NT2/D1 (cell line): ENCODE results near the gene TSEN2.
"Not testable (repeated sequence)": the region's sequence is repeated elsewhere in the genome, so short reads cannot be mapped to it uniquely, and the experiment has no call there.

Source experiments
- DNase-seq: peaks from one replicate; pipeline ENCODE4 v3.0.0-alpha.2; 2011; ENCODE audit warnings: low read depth, low spot score
- H3K27me3 ChIP-seq: 2 replicates; pipeline ENCODE4 v1.6.0; 2011; ENCODE audit warnings: mild to moderate bottlenecking; ENCODE audit not compliant: insufficient read length, insufficient read depth
- H3K36me3 ChIP-seq: 2 replicates; pipeline ENCODE4 v1.6.1; 2011; ENCODE audit warnings: mild to moderate bottlenecking, low read length, mixed read lengths; ENCODE audit not compliant: insufficient read depth, insufficient read length
- H3K4me1 ChIP-seq: 2 replicates; pipeline ENCODE4 v1.5.1; 2011; ENCODE audit not compliant: insufficient read depth, insufficient read length
- H3K4me3 ChIP-seq: 2 replicates; pipeline ENCODE4 v1.5.1; 2011; ENCODE audit warnings: low read depth; ENCODE audit not compliant: insufficient read length
- H3K9ac ChIP-seq: 2 replicates; pipeline ENCODE4 v1.6.0; 2011; ENCODE audit warnings: low read depth; ENCODE audit not compliant: insufficient read length
- H3K9me3 ChIP-seq: 2 replicates; pipeline ENCODE4 v1.5.1; 2011; ENCODE audit warnings: mild to moderate bottlenecking, low read length; ENCODE audit not compliant: insufficient read depth
- SUZ12 ChIP-seq: IDR thresholded peaks from 2 replicates; pipeline ENCODE4 v1.6.1; 2011; ENCODE audit not compliant: insufficient read length, insufficient read depth; ENCODE audit errors: extremely low read depth
- YY1 ChIP-seq: IDR thresholded peaks from 2 replicates; pipeline ENCODE4 v1.6.1; 2011; ENCODE audit not compliant: insufficient read length, insufficient read depth
- ZNF274 ChIP-seq: IDR thresholded peaks from 2 replicates; pipeline ENCODE4 v1.6.1; 2011; ENCODE audit warnings: mild to moderate bottlenecking, low read depth, low read length

Gene TSEN2

DNA sequence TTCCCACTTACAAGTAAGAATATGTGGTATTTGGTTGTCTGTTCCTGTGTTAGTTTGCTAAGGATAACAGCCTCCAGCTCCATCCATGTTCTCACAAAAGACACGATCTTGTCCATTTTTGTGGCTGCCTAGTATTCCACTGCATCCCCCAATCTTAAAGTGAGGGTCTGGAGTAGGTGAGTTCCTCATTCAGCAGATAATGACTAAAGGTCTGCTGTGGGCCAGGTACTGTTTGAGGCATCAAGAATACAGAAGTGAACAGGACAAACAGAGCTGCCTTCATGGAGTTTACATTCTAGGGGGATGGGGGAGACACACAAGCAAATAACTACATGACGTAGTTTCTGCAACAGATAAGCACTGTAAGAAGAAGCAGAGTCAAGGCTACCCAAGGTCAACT is 36.7 kb downstream of the TSEN2 start:
- DNase-seq: no peak
- H3K4me3 ChIP-seq: no peak overlapping the region
- TF ChIP-seq SUZ12: no peak
- TF ChIP-seq YY1: no peak
- no peak for TF ChIP-seq ZNF274
- no peak overlapping the region for H3K9ac ChIP-seq
- no peaks in the 10 kb centered on the region for H3K27me3 ChIP-seq
- peaks cover 40% of the 10 kb centered on the region for H3K36me3 ChIP-seq
- H3K9me3 ChIP-seq: no peaks in the 10 kb centered on the region
- H3K4me1 ChIP-seq: no peaks in the 10 kb centered on the region

DNA sequence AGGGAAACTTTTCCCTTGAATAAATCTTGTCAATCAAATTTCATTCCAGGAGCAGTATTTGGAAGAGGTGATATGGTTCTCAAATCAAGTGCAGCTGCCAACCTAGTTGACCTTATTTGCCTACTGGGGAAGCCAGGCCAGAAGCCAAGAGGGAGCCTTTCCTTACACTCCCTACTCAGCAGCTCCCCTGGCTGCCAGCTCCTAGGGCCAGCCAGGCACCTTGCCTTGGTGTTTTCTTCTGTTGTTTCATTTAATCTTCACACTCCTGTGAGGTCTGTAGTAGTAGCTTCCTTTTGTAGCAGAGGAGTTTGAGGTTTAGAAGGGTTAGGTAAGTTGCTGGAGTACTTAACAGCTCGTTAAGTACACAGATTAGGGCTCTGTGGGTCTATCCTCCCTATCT is 38.4 kb downstream of the TSEN2 start:
- no peak for TF ChIP-seq YY1
- TF ChIP-seq SUZ12: no peak
- TF ChIP-seq ZNF274: no peak
- H3K4me1 ChIP-seq: no peaks in the 10 kb centered on the region
- peaks cover 49% of the 10 kb centered on the region for H3K36me3 ChIP-seq
- H3K4me3 ChIP-seq: no peak overlapping the region
- H3K27me3 ChIP-seq: no peaks in the 10 kb centered on the region
- H3K9me3 ChIP-seq: no peaks in the 10 kb centered on the region
- no peak for DNase-seq
- H3K9ac ChIP-seq: no peak overlapping the region

DNA sequence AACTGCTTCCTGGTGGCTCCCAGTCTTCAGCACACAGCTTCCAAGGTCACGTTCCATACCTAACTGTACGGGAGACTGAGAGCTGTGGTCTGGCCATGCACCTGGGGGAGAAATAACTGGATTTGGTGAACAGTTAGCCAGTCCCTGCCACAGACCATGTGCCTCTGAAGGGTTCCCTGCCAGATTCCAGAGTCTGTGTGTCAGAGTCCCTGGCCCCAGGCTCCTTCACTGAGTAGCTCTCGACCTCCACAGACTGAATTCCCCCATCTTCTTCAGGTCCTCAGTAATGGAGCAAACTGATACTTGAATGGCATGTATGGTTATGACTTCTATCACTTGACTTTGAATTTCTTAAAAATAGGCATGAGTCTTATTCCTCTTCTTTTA is 43.5 kb downstream of the TSEN2 start:
- TF ChIP-seq SUZ12 (no peak), ZNF274 (no peak), YY1 (no peak)
- peaks cover 56% of the 10 kb centered on the region for H3K36me3 ChIP-seq
- H3K27me3 ChIP-seq: no peaks in the 10 kb centered on the region
- H3K4me1 ChIP-seq: no peaks in the 10 kb centered on the region
- DNase-seq: no peak
- no peaks in the 10 kb centered on the region for H3K9me3 ChIP-seq
- no peak overlapping the region for H3K4me3 ChIP-seq
- no peak overlapping the region for H3K9ac ChIP-seq

DNA sequence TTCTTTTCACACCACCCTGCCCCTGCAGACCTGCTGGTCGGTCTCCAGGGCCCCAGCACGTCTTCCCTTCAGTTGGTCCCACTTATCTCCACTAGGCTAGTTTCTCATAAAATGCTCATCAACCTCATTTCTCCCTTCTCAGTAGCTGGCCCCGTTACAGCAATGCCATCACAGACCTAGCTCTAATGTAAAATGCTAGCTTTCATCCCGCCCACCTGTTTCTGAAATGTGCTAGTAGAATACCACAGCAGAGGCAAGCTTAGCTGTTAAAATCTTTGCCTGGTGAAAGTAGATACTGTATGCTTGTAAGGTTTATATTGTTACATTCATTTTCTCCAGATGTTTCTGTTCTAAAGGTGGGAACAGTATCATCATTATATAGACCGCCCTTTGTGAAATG is 47.9 kb downstream of the TSEN2 start:
- Histone ChIP-seq H3K4me3 (no peak overlapping the region), H3K36me3 (peaks cover 53% of the 10 kb centered on the region), H3K27me3 (no peaks in the 10 kb centered on the region), H3K9ac (no peak overlapping the region), H3K4me1 (no peaks in the 10 kb centered on the region), H3K9me3 (no peaks in the 10 kb centered on the region)
- DNase-seq: no peak
- TF ChIP-seq SUZ12 (no peak), ZNF274 (no peak), YY1 (no peak)

DNA sequence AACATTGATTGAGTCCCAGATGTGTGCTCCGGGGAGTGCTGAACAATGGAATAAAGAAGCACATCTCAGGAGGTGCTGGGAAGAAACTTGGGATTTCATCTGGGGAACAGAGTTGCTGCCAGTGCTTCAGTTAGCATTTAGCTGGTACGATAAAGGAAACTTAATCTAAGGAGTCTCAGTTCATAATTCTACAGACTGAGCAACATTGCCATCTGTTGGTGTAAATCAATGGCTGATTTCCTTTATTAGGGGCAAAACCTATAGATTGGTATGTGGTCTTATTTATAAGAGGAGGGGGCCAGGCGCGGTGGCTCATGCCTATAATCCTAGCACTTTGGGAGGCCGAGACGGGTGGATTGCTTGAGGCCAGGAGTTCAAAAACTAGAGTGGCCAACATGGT is 52.1 kb downstream of the TSEN2 start:
- no peak for TF ChIP-seq YY1
- no peak for TF ChIP-seq SUZ12
- TF ChIP-seq ZNF274: no peak
- H3K9me3 ChIP-seq: no peaks in the 10 kb centered on the region
- no peak for DNase-seq

DNA sequence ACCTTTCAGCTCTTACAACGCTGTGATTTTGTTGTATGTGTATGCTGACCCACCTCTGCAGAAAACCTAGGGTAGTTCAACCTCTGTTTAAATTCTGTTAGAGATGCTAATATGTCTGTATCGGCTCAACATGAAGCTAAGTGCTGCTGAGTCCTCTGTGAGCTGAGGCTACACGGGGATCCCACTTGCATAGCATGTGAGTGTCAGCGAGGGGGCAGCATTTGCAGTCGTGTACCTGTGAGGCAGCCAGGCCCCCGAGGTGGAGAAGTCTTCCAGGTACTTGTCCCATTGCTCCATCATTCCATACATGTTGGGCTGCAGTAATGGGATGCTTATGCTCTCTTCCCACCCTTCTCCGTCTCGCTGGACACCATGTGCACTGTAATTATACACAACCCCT is 57.3 kb downstream of the TSEN2 start:
- H3K4me3 ChIP-seq: no peak overlapping the region
- no peak for DNase-seq
- H3K36me3 ChIP-seq: peaks cover 16% of the 10 kb centered on the region
- H3K4me1 ChIP-seq: no peaks in the 10 kb centered on the region
- H3K9ac ChIP-seq: no peak overlapping the region
- no peaks in the 10 kb centered on the region for H3K9me3 ChIP-seq
- TF ChIP-seq ZNF274 (no peak), SUZ12 (no peak), YY1 (no peak)
- no peaks in the 10 kb centered on the region for H3K27me3 ChIP-seq

More for the DNA sequence above, 52.1 kb downstream of the TSEN2 start:
- H3K36me3 ChIP-seq: peaks cover 38% of the 10 kb centered on the region
- H3K4me3 ChIP-seq: no peak overlapping the region
- H3K9ac ChIP-seq: no peak overlapping the region
- no peaks in the 10 kb centered on the region for H3K27me3 ChIP-seq
- no peaks in the 10 kb centered on the region for H3K4me1 ChIP-seq

DNA sequence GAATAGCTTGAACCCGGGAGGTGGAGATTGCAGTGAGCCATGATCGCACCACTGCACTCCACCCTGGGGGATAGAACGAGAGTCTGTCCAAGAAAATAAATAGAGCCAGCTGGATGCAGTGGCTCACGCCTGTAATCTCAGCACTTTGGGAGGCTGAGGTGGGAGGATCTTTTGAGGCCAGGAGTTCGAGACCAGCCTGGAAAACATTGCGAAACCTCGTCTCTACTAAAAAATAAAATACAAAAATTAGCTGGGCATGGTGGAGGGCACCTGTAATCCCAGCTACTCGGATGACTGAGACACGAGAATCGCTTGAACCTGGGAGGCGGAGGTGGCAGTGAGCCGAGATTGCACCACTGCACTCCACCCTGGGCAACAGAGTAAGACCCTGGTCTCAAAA is 59.2 kb downstream of the TSEN2 start:
- H3K9ac ChIP-seq, H3K4me1 ChIP-seq, H3K9me3 ChIP-seq, H3K4me3 ChIP-seq, H3K27me3 ChIP-seq, DNase-seq: not testable (repeated sequence)
- H3K36me3 ChIP-seq: peaks cover 16% of the 10 kb centered on the region

DNA sequence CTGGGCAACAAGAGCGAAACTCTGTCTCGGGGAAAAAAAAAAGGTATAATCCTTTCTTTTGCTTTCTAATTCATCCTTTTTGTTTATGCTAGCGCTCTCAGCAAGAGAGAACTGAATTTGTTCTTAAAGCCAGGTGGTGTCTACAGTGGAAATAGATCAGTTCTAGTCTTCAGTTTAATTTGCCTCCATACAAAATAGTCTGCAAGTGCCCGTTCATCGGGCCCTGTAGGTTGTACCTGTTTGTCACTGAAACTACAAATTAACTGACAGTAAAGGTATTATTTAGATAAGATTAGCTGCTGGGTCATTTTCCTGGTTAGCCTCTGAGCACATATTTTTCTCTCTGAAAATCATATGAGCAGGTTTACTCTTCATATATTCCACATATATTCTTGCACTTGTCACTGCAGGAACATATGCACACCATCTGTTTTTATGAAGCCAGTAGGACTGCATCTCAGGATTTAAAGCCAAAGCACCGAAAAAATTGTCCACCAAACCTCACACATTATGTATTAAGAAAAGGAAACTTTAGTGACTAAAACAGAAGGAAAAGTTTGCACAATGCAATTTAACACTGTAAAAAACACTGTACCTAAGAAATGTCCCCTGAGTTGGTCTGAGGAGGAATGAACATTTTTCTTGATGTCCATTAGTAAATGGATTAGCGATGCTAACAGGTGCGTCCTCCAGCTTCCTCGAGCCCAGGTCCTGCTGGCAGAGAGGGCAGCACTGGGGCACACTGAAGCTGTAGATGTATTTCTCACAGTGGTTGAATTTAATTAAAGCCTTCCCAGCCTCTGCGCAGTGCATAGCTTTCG is 60.6 kb downstream of the TSEN2 start:
- Histone ChIP-seq H3K9me3 (no peaks in the 10 kb centered on the region), H3K4me1 (no peaks in the 10 kb centered on the region), H3K9ac (no peak overlapping the region), H3K4me3 (no peak overlapping the region), H3K36me3 (peaks cover 15% of the 10 kb centered on the region), H3K27me3 (no peaks in the 10 kb centered on the region)
- no peak for DNase-seq
- TF ChIP-seq SUZ12 (no peak), YY1 (no peak)
